22Rv1 (cell line): ENCODE results near the gene SFXN5.

ENCODE experiments used
- H3K27ac ChIP-seq: fragments of 450-650 bp; 2 replicates; pipeline ENCODE4 v1.5.1; 2017
- CTCF ChIP-seq: fragments of 450-650 bp; IDR thresholded peaks from 2 replicates; pipeline ENCODE4 v1.5.1; 2017; ENCODE audit warnings: mild to moderate bottlenecking
- ZFX ChIP-seq: fragments of 450-650 bp; IDR thresholded peaks from 2 replicates; pipeline ENCODE4 v1.6.1; 2017; ENCODE audit warnings: antibody characterized with exemption, borderline replicate concordance

Gene SFXN5

GRCh38 chr2:72929010-72929409, 142.5 kb downstream of the SFXN5 start:
- no peak for TF ChIP-seq ZFX
- TF ChIP-seq CTCF: no peak
- H3K27ac ChIP-seq: no peak overlapping the region

GRCh38 chr2:72927619-72928550, 143.6 kb downstream of the SFXN5 start:
- no peak overlapping the region for H3K27ac ChIP-seq
- TF ChIP-seq CTCF (no peak), ZFX (no peak)

- no peak overlapping the region for H3K27ac ChIP-seq
- TF ChIP-seq ZFX (no peak), CTCF (no peak)
Measured at GRCh38 chr2:72926811-72927465, 144.6 kb downstream of the SFXN5 start.

GRCh38 chr2:72926368-72926767, 145.1 kb downstream of the SFXN5 start:
- TF ChIP-seq CTCF (no peak), ZFX (no peak)
- no peak overlapping the region for H3K27ac ChIP-seq

GRCh38 chr2:72925328-72925943, 146.1 kb downstream of the SFXN5 start:
- TF ChIP-seq CTCF: no peak
- no peak for TF ChIP-seq ZFX
- no peak overlapping the region for H3K27ac ChIP-seq

- no peak overlapping the region for H3K27ac ChIP-seq
- no peak for TF ChIP-seq CTCF
- TF ChIP-seq ZFX: no peak
Measured at GRCh38 chr2:72924353-72925240, 146.9 kb downstream of the SFXN5 start.
